HUES6 (cell line): ENCODE results near the gene POMGNT2.
"Not testable (repeated sequence)": the region's sequence is repeated elsewhere in the genome, so short reads cannot be mapped to it uniquely, and the experiment has no call there.

Source experiments
- H3K27ac ChIP-seq: 2 replicates; pipeline ENCODE4 v1.7.0; 2013; ENCODE audit warnings: low read depth, mild to moderate bottlenecking, low read length, inconsistent platforms
- H3K27me3 ChIP-seq: 2 replicates; pipeline ENCODE4 v1.6.1; 2013; ENCODE audit warnings: low read length; ENCODE audit not compliant: control insufficient read depth, insufficient read depth
- H3K36me3 ChIP-seq: 2 replicates; pipeline ENCODE4 v1.6.1; 2013; ENCODE audit warnings: low read length; ENCODE audit not compliant: control insufficient read depth, insufficient read depth
- H3K4me1 ChIP-seq: 2 replicates; pipeline ENCODE4 v1.6.1; 2013; ENCODE audit warnings: low read length; ENCODE audit not compliant: control insufficient read depth, insufficient read depth
- H3K4me3 ChIP-seq: 2 replicates; pipeline ENCODE4 v1.5.1; 2013; ENCODE audit warnings: low read depth, low read length
- H3K9ac ChIP-seq: one replicate; pipeline ENCODE4 v1.6.1; 2013; ENCODE audit warnings: mild to moderate bottlenecking, low read length
- H3K9me3 ChIP-seq: 2 replicates; pipeline ENCODE4 v1.6.1; 2013; ENCODE audit warnings: low read depth, low read length; ENCODE audit not compliant: control insufficient read depth, insufficient read depth

The POMGNT2 gene

DNA sequence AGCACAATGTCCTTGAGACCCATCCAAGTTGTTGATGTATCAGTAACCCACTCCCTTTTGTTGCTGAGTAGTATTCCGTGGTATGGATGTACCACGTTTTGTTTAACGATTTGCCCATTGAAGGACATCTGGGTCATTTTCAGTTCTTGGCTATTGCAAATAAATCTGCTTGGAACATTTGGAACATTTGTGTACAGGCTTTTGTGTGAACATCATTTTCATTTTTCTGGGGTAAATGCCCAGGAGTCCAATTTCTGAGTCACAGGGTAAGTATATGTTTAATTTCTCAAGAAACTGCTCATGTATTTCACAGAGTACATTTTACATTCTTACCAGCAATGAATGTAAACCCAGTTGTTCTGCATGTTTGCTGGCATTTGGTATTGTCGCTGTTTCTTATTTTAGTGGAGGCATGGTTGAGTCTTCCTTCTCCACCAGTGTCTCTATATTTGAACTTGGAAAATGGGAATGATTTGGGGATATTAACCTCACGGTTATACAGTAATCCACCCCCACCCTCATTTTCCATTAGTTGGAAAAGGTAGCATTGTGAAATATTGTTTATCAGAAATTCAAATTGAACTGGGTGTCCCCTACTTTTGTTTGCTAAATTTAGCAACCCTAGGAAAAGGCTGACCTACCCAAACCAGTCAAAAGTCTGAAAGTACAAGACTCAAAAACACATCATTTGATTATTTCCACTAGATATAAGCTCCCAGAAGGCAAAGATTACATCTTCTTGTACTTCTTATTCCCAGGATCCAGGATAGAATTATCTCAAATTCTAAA, 30.8 kb downstream of the POMGNT2 start:
- peaks cover 9% of the 10 kb centered on the region for H3K36me3 ChIP-seq
- H3K4me3 ChIP-seq = no peak overlapping the region
- H3K9me3 ChIP-seq = no peaks in the 10 kb centered on the region
- H3K4me1 ChIP-seq = no peaks in the 10 kb centered on the region
- no peak overlapping the region for H3K9ac ChIP-seq
- no peaks in the 10 kb centered on the region for H3K27me3 ChIP-seq
- H3K27ac ChIP-seq = no peak overlapping the region

GRCh38 chr3:43074482-43074881, 31.4 kb downstream of the POMGNT2 start:
- peaks cover 3% of the 10 kb centered on the region for H3K36me3 ChIP-seq
- no peaks in the 10 kb centered on the region for H3K9me3 ChIP-seq
- no peak overlapping the region for H3K4me3 ChIP-seq
- H3K4me1 ChIP-seq = no peaks in the 10 kb centered on the region
- H3K27me3 ChIP-seq = no peaks in the 10 kb centered on the region
- H3K27ac ChIP-seq = no peak overlapping the region
- H3K9ac ChIP-seq = no peak overlapping the region

DNA sequence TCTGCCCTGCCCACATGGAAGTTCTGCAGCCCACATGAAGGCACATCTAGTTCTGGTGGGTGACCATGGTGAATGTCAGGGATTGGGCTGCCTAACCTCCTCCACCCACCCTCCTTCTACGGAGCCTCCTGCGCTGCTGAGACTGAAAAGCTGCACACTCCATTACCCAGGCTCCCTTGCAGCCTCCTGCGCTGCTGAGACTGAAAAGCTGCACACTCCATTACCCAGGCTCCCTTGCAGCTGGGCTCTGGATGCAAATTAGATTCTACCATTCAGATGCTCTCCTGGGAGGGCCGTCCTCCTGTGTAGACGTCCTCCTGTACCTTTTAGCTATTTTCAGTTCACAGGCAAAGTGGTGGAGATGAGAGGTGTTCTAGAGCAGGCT, 32.1 kb downstream of the POMGNT2 start:
- Histone ChIP-seq H3K9ac (no peak overlapping the region), H3K4me1 (no peaks in the 10 kb centered on the region), H3K9me3 (no peaks in the 10 kb centered on the region), H3K4me3 (no peak overlapping the region), H3K27ac (no peak overlapping the region), H3K36me3 (no peaks in the 10 kb centered on the region), H3K27me3 (no peaks in the 10 kb centered on the region)

GRCh38 chr3:43073116-43073835, 32.6 kb downstream of the POMGNT2 start:
- Histone ChIP-seq H3K4me1 (no peaks in the 10 kb centered on the region), H3K27me3 (no peaks in the 10 kb centered on the region), H3K27ac (no peak overlapping the region), H3K9me3 (no peaks in the 10 kb centered on the region), H3K4me3 (no peak overlapping the region), H3K9ac (no peak overlapping the region), H3K36me3 (no peaks in the 10 kb centered on the region)

GRCh38 chr3:43072361-43072760, 33.5 kb downstream of the POMGNT2 start:
- Histone ChIP-seq H3K27me3 (no peaks in the 10 kb centered on the region), H3K4me3 (no peak overlapping the region), H3K36me3 (no peaks in the 10 kb centered on the region), H3K4me1 (no peaks in the 10 kb centered on the region), H3K9me3 (no peaks in the 10 kb centered on the region), H3K27ac (no peak overlapping the region), H3K9ac (no peak overlapping the region)

GRCh38 chr3:43071313-43071893, 34.5 kb downstream of the POMGNT2 start:
- H3K27me3 ChIP-seq = no peaks in the 10 kb centered on the region
- no peak overlapping the region for H3K27ac ChIP-seq
- no peaks in the 10 kb centered on the region for H3K4me1 ChIP-seq
- H3K4me3 ChIP-seq = no peak overlapping the region
- H3K9me3 ChIP-seq = no peaks in the 10 kb centered on the region
- no peaks in the 10 kb centered on the region for H3K36me3 ChIP-seq
- H3K9ac ChIP-seq = no peak overlapping the region

DNA sequence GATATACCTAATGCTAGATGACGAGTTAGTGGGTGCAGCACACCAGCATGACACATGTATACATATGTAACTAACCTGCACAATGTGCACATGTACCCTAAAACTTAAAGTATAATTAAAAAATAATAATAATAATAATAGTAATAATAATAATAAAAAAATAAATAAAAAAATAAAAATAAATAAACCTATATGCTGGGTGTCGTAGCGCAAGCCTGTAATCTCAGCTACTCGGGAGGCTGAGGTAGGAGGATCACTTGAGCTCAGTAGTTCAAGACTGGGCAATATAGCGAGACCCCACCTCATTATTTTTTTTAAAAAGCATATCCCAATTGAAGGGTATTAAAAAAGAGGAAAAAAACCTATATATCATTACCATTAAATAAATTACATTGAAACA, 35.2 kb downstream of the POMGNT2 start:
- H3K36me3 ChIP-seq, H3K9me3 ChIP-seq, H3K9ac ChIP-seq, H3K4me3 ChIP-seq, H3K4me1 ChIP-seq, H3K27me3 ChIP-seq, H3K27ac ChIP-seq: not testable (repeated sequence)

DNA sequence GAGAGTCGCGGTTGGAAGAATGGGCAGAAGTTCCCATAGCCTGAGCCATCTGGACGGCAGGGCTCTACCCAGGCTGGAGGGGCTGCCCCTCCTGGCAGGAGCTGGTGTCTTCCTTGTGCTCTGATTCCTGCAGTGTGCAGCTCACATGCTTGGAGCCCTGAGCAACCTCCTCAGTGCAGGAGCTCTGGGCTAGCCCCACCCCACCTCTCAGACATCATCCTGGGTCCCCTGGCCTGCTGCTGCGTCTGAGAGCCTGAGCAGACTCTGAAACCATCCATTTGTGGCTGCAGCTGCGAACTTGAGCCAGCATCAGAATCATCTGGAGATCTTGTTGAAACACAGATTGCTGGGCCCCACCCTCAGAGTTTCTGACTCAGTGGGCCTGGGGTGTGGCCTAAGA, 42.8 kb downstream of the POMGNT2 start:
- Histone ChIP-seq H3K27me3 (no peaks in the 10 kb centered on the region; the same call in 1 of the 2 replicates), H3K27ac (no peak overlapping the region), H3K4me3 (no peak overlapping the region), H3K4me1 (peaks cover 18% of the 10 kb centered on the region; the same call in 1 of the 2 replicates), H3K9ac (no peak overlapping the region), H3K36me3 (no peaks in the 10 kb centered on the region), H3K9me3 (peaks cover 7% of the 10 kb centered on the region; the same call in 1 of the 2 replicates)

DNA sequence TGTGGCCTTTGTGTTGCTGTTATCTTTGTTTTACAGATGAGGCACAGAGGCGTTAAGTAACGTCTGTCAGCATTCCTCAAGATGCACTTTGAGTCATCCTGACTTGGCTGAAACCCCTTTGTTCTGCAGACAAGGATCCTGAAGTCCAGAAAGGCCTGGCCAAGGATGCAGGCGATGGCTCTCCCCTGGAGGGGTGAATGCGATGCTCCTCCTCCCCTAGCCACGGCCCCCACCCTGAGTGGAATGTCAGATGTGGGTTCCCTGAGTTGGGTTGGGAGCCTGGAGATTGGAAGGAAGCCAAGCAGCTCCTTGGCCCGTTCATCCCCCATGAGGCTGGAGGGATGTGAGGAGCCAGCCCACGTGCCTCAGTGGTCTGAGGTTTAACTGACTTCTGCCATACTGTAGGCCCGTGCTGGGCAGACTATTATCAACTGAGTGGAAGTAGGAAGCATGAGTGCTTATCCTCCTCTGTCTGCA, 43.3 kb downstream of the POMGNT2 start:
- Histone ChIP-seq H3K4me1 (peaks cover 18% of the 10 kb centered on the region; the same call in 1 of the 2 replicates), H3K4me3 (no peak overlapping the region), H3K9ac (no peak overlapping the region), H3K9me3 (peaks cover 7% of the 10 kb centered on the region; the same call in 1 of the 2 replicates), H3K27me3 (no peaks in the 10 kb centered on the region; the same call in 1 of the 2 replicates), H3K36me3 (no peaks in the 10 kb centered on the region), H3K27ac (no peak overlapping the region)

GRCh38 chr3:43062040-43062563, 43.8 kb downstream of the POMGNT2 start:
- H3K27me3 ChIP-seq = no peaks in the 10 kb centered on the region; the same call in 1 of the 2 replicates
- H3K9ac ChIP-seq = no peak overlapping the region
- no peak overlapping the region for H3K4me3 ChIP-seq
- no peak overlapping the region for H3K27ac ChIP-seq
- peaks cover 18% of the 10 kb centered on the region; the same call in 1 of the 2 replicates for H3K4me1 ChIP-seq
- peaks cover 7% of the 10 kb centered on the region; the same call in 1 of the 2 replicates for H3K9me3 ChIP-seq
- H3K36me3 ChIP-seq = no peaks in the 10 kb centered on the region
